Measurements from ENCODE around the gene OR2T35.
"Not testable (repeated sequence)": the region's sequence is repeated elsewhere in the genome, so short reads cannot be mapped to it uniquely, and the experiment has no call there.

DNA sequence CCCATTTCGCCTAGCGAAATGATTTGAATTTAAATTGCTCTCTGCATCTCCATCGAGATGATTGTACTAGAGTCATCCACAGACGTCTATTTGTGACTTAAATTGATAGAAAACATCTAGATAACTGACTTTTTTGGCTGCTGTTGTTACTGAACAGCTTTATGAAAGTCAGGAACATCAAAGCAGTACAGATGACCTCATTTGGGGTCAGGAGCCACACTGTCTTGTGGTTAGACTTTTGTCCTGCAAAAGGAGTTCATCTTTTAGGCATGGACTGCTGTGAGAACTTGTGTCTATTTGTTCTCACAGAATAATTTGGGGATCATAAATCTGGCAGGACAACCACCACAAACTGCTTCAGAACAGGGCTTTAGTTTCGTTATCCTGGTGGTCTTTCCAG, 5.4 kb downstream of the OR2T35 start:
- TF ChIP-seq, protein P1, sequence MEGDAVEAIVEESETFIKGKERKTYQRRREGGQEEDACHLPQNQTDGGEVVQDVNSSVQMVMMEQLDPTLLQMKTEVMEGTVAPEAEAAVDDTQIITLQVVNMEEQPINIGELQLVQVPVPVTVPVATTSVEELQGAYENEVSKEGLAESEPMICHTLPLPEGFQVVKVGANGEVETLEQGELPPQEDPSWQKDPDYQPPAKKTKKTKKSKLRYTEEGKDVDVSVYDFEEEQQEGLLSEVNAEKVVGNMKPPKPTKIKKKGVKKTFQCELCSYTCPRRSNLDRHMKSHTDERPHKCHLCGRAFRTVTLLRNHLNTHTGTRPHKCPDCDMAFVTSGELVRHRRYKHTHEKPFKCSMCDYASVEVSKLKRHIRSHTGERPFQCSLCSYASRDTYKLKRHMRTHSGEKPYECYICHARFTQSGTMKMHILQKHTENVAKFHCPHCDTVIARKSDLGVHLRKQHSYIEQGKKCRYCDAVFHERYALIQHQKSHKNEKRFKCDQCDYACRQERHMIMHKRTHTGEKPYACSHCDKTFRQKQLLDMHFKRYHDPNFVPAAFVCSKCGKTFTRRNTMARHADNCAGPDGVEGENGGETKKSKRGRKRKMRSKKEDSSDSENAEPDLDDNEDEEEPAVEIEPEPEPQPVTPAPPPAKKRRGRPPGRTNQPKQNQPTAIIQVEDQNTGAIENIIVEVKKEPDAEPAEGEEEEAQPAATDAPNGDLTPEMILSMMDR (IDR thresholded peaks at IDR 0.05): not testable (repeated sequence)
- TF ChIP-seq POLR2A (IDR thresholded peaks at IDR 0.05): not testable (repeated sequence)
